Tibial artery (tissue), 4 donors: Measurements from ENCODE around the gene VAV2.

Experiments used
- DNase-seq, 2 donors: peaks; one replicate each; pipeline ENCODE4 v3.0.0-alpha.2; 2019
- H3K27ac ChIP-seq, 2 donors: fragments of 200-600 bp; sonication (generic) in 1 of 2; 1 replicate in 1 of 2; 2 replicates in 1 of 2; pipeline ENCODE4 v1.5.1; 2018 to 2019; ENCODE audit warnings: mild to moderate bottlenecking in 1 of 2
- H3K27me3 ChIP-seq, 2 donors: fragments of 200-600 bp; sonication (generic) in 1 of 2; one replicate each; pipeline versions ENCODE4 v1.5.1 to v1.6.0; 2016 to 2019
- H3K36me3 ChIP-seq, 3 donors: fragments of 200-600 bp; sonication (generic) in 2 of 3; one replicate each; pipeline ENCODE4 v1.5.1; 2016 to 2019; ENCODE audit warnings: mild to moderate bottlenecking in 2 of 3
- H3K4me1 ChIP-seq, 4 donors: fragments of 200-600 bp; sonication (generic) in 2 of 4; 1 replicate in 3 of 4; 2 replicates in 1 of 4; pipeline ENCODE4 v1.5.1; 2016 to 2019
- H3K4me3 ChIP-seq, 2 donors: fragments of 200-600 bp; sonication (generic) in 1 of 2; 1 replicate in 1 of 2; 2 replicates in 1 of 2; pipeline ENCODE4 v1.5.1; 2018 to 2019; ENCODE audit warnings: mild to moderate bottlenecking in 2 of 2
- H3K9me3 ChIP-seq, 3 donors: fragments of 200-600 bp; sonication (generic) in 1 of 3; one replicate each; pipeline ENCODE4 v1.5.1; 2016 to 2019
- intact Hi-C: fragments of 100-400 bp; cut with DNase I; formaldehyde crosslinking; loops from one replicate; pipeline ENCODE4 v1.15.0; 2023; ENCODE audit warnings: low total_unique reads
- TF ChIP-seq, protein P1 (sequence below), 2 experiments: fragments of 200-600 bp in 1 of 2; fragments of 450-650 bp in 1 of 2; IDR thresholded peaks; one replicate each; pipeline ENCODE4 v1.5.1; 2017 to 2019; ENCODE audit warnings: antibody characterized with exemption in 2 of 2, mild to moderate bottlenecking in 1 of 2, moderate library complexity in 1 of 2

Gene VAV2

DNA sequence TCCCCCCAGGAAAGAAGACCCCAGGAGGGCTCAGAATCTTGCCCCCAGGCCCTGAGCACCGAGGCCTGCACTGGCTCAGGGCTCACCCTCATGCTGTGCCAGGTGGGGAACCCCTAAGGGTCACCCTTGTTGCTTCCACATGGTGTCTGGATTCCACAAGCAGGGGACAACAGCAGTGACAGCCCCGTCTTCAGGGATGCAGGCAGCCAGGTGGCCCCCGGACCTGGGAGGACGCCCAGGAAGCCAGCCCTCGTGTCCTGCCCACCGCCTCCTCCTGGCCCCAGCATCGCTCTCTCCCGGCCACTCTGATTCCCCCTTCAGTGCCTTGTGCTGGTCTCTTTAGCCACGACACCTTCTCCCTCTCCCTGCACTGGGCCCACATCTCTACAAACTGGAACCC, 194.0 kb downstream of the VAV2 start:
- DNase-seq = no peak
- Histone ChIP-seq H3K36me3 (peaks cover 0 to 12% (median 3%) of the 10 kb centered on the region in 3 donors), H3K27ac (no peak overlapping the region), H3K4me1 (peaks cover 0 to 4% (median 2%) of the 10 kb centered on the region in 4 donors), H3K27me3 (no peaks in the 10 kb centered on the region), H3K4me3 (no peak overlapping the region), H3K9me3 (no peaks in the 10 kb centered on the region)
- TF ChIP-seq, protein P1, sequence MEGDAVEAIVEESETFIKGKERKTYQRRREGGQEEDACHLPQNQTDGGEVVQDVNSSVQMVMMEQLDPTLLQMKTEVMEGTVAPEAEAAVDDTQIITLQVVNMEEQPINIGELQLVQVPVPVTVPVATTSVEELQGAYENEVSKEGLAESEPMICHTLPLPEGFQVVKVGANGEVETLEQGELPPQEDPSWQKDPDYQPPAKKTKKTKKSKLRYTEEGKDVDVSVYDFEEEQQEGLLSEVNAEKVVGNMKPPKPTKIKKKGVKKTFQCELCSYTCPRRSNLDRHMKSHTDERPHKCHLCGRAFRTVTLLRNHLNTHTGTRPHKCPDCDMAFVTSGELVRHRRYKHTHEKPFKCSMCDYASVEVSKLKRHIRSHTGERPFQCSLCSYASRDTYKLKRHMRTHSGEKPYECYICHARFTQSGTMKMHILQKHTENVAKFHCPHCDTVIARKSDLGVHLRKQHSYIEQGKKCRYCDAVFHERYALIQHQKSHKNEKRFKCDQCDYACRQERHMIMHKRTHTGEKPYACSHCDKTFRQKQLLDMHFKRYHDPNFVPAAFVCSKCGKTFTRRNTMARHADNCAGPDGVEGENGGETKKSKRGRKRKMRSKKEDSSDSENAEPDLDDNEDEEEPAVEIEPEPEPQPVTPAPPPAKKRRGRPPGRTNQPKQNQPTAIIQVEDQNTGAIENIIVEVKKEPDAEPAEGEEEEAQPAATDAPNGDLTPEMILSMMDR (IDR thresholded peaks at IDR 0.05) = no peak
- intact Hi-C loops = no loop called here

GRCh38 chr9:133797406-133798105, 194.6 kb downstream of the VAV2 start:
- Histone ChIP-seq H3K36me3 (peaks cover 0 to 7% (median 3%) of the 10 kb centered on the region in 3 donors), H3K4me3 (no peak overlapping the region), H3K9me3 (no peaks in the 10 kb centered on the region), H3K27me3 (no peaks in the 10 kb centered on the region), H3K27ac (no peak overlapping the region), H3K4me1 (peaks cover 0 to 8% (median 3%) of the 10 kb centered on the region in 4 donors)
- no peak for DNase-seq
- intact Hi-C loops = no loop called here
- TF ChIP-seq, protein P1 (IDR thresholded peaks at IDR 0.05) = no peak

DNA sequence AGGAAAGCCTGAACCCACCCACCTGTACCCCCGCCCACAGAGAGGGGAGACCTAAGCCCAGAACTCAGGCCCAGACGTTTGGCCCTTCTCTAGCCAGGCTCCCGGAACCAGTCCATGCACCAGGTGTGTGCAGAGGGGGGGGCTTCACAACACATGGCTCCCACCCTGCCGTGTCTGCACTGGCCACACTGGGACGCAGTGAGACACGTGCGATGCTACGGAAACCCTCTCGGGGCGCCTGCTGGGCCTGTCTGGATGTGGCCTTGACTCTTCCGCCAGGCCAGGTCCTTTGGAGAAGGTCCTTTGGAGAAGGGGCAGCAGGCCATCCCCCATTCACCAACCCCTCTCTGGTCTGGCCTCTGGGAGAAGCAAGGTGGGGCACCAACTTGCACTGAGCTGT, 195.6 kb downstream of the VAV2 start:
- DNase-seq = no peak
- Histone ChIP-seq H3K9me3 (no peaks in the 10 kb centered on the region), H3K36me3 (peaks cover 0 to 7% (median 7%) of the 10 kb centered on the region in 3 donors), H3K4me3 (no peak overlapping the region), H3K4me1 (peaks cover 0 to 8% (median 3%) of the 10 kb centered on the region in 4 donors), H3K27ac (no peak overlapping the region), H3K27me3 (no peaks in the 10 kb centered on the region)
- TF ChIP-seq, protein P1 (IDR thresholded peaks at IDR 0.05) = no peak
- intact Hi-C loops = no loop called here

GRCh38 chr9:133795049-133795448, 197.1 kb downstream of the VAV2 start:
- peaks cover 0 to 21% (median 20%) of the 10 kb centered on the region in 3 donors for H3K36me3 ChIP-seq
- no peaks in the 10 kb centered on the region for H3K9me3 ChIP-seq
- H3K27me3 ChIP-seq = no peaks in the 10 kb centered on the region
- intact Hi-C loops = no loop called here
- H3K4me3 ChIP-seq = no peak overlapping the region
- no peak overlapping the region for H3K27ac ChIP-seq
- H3K4me1 ChIP-seq = peaks cover 0 to 8% (median 3%) of the 10 kb centered on the region in 4 donors
- TF ChIP-seq, protein P1 (IDR thresholded peaks at IDR 0.05) = no peak
- no peak for DNase-seq

DNA sequence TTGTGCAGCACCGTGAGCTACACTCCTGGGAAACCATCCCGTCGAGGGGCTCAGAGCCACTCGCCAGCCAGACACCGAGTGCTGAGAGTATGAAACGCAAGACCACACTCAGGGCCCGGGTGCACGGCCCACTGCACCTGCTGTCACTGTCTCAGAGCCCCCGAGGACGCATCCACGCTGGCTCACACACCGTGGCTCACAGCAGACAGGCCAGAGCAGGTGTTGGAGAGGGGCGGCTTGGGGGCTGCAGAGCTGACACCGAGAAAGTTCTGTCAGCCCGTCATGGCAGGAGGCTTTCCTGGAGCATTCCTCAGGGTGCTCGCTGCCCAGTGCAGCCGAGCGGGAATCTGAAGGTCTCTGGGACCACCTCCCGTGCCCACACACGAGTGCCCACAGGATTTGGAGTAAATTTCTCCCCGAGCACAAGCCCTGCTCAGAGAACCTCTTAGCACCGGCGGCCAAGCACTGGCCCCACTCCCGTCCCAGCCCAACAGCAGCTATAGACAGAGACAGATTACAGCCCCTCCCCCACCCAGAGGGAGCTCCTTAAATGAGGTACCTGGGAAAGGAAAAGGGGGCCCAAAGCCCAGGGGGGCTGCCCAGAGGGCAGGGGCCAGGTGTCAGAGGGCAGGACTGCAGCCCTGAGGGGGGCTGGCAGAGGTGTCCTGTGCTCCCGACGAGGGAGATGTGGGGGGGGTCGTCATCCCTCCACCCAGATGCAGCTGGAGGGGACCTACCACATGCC, 197.9 kb downstream of the VAV2 start:
- H3K4me1 ChIP-seq = peaks cover 0 to 8% (median 3%) of the 10 kb centered on the region in 4 donors
- intact Hi-C loops = no loop called here
- H3K27ac ChIP-seq = no peak overlapping the region
- H3K36me3 ChIP-seq = peaks cover 0 to 29% (median 24%) of the 10 kb centered on the region in 3 donors
- H3K9me3 ChIP-seq = no peaks in the 10 kb centered on the region
- H3K27me3 ChIP-seq = no peaks in the 10 kb centered on the region
- TF ChIP-seq, protein P1 (IDR thresholded peaks at IDR 0.05) = no peak
- DNase-seq = no peak
- no peak overlapping the region for H3K4me3 ChIP-seq
